Spleen (tissue), 11 donors: ENCODE data around the gene SLC25A38. TPM values are rescaled to one million over a fixed set of nuclear protein-coding genes. Genes with fewer than 3 reads are reported as not detected.

Experiments used
- DNase-seq: peaks from one replicate; pipeline ENCODE4 v3.0.0-alpha.2; 2020
- H3K27ac ChIP-seq, 8 donors: fragments of 200-600 bp; sonication (generic) in 7 of 8; 1 replicate in 4 of 8; 2 replicates in 4 of 8; pipeline versions ENCODE4 v1.5.0 to v1.8.0; 2016 to 2021; ENCODE audit warnings: inconsistent platforms in 4 of 8, mild to moderate bottlenecking in 4 of 8, moderate library complexity in 1 of 8
- H3K27me3 ChIP-seq, 7 donors: fragments of 200-600 bp; sonication (generic) in 6 of 7; replicated peaks in 1 of 7; 1 replicate in 4 of 7; 2 replicates in 3 of 7; pipeline versions ENCODE4 v1.5.0 to v1.8.0; 2016 to 2021; ENCODE audit warnings: inconsistent platforms in 3 of 7, mild to moderate bottlenecking in 1 of 7
- H3K36me3 ChIP-seq, 6 donors: fragments of 200-600 bp; sonication (generic) in 5 of 6; 1 replicate in 4 of 6; 2 replicates in 2 of 6; pipeline versions ENCODE4 v1.5.0 to v1.8.0; 2016 to 2021; ENCODE audit warnings: inconsistent platforms in 2 of 6
- H3K4me1 ChIP-seq, 6 donors: fragments of 200-600 bp; sonication (generic) in 5 of 6; 1 replicate in 3 of 6; 2 replicates in 3 of 6; pipeline versions ENCODE4 v1.5.0 to v1.8.0; 2016 to 2021; ENCODE audit warnings: inconsistent platforms in 3 of 6
- H3K4me3 ChIP-seq, 8 donors: fragments of 200-600 bp; sonication (generic) in 7 of 8; 1 replicate in 4 of 8; 2 replicates in 4 of 8; pipeline versions ENCODE4 v1.5.0 to v1.8.0; 2016 to 2021; ENCODE audit warnings: inconsistent platforms in 4 of 8, mild to moderate bottlenecking in 4 of 8, moderate library complexity in 2 of 8
- H3K9me3 ChIP-seq, 8 donors: fragments of 200-600 bp; sonication (generic) in 7 of 8; 1 replicate in 4 of 8; 2 replicates in 4 of 8; pipeline versions ENCODE4 v1.5.0 to v1.8.0; 2016 to 2021; ENCODE audit warnings: inconsistent platforms in 4 of 8
- POLR2A ChIP-seq, 3 donors: fragments of 450-650 bp; IDR thresholded peaks; one replicate each; pipeline ENCODE4 v1.5.1; 2017; ENCODE audit warnings: antibody characterized with exemption in 3 of 3, mild to moderate bottlenecking in 1 of 3
- POLR2AphosphoS5 ChIP-seq, 3 donors: sonication (generic); formaldehyde crosslinking; IDR thresholded peaks; one replicate each; pipeline ENCODE4 v1.5.1; 2017; ENCODE audit warnings: antibody characterized with exemption in 3 of 3
- WGBS, 5 donors: extraction: QIAGEN DNeasy Blood & Tissue Kit in 3 of 5; methylation state at CpG; one replicate each; pipeline versions ENCODE4 v1.1.5 to v1.1.7; 2013 to 2018; 5-methylcytosine and 5-hydroxymethylcytosine counted together
- intact Hi-C: fragments of 100-400 bp; cut with DNase I; formaldehyde crosslinking; loops from one replicate; pipeline ENCODE4 v1.15.0; 2023; ENCODE audit warnings: low total_unique reads
- polyA plus RNA-seq, 3 donors: library from polyadenylated mRNA; stranded (reverse); fragments of 200-250 nt; gene quantifications; one replicate each; pipeline ENCODE4 v1.2.1, GENCODE V29; 2013
- total RNA-seq, 7 donors: library from RNA; depleted of rRNA in 3 of 7; stranded (reverse); fragments of >200 nt in 3 of 7; fragmentation: NEBNext Ultra II Directional in 4 of 7; extraction: Animal tissue kit (Norgen Biotek cat#: 25700) in 4 of 7; gene quantifications; one replicate each; pipeline versions ENCODE4 v1.1.0 to v1.2.1, GENCODE V29; 2016 to 2021
- TF ChIP-seq, protein P1 (sequence below), 11 experiments: fragments of 200-600 bp in 7 of 11; fragments of 450-650 bp in 4 of 11; sonication (generic) in 4 of 11; IDR thresholded peaks in 8 of 11; conservative IDR thresholded peaks in 3 of 11; 1 replicate in 7 of 11; 2 replicates in 4 of 11; pipeline versions ENCODE4 v1.4.0 to v1.8.0; 2016 to 2021; ENCODE audit warnings: antibody characterized with exemption in 11 of 11, inconsistent platforms in 4 of 11, mild to moderate bottlenecking in 1 of 11
- donor health status: healthy with polysubstance abuse.
- donor health status: DM: no; HTN: no; CAD: no; lungs with moderate emphysema.
- donor health status: DM: no; HTN: no; CAD: no.
- donor health status: Bipolar disorder and iron deficiency.
- donor health status: healthy.
- donor health status: DM: no; HTN: no; CAD: no.
- donor health status: DM: yes; HTN: yes; CAD: no.

The SLC25A38 gene
- total and polyA plus RNA-seq, 10 donors: 23.7 to 38.4 (median 27.1) TPM

GRCh38 chr3:39338201-39338600 is 45.0 kb upstream of the SLC25A38 start:
- intact Hi-C loops: no loop called here
- H3K27ac ChIP-seq: no peak overlapping the region
- DNase-seq: no peak
- no peaks in the 10 kb centered on the region for H3K27me3 ChIP-seq
- no peaks in the 10 kb centered on the region for H3K36me3 ChIP-seq
- H3K4me3 ChIP-seq: no peak overlapping the region
- no peaks in the 10 kb centered on the region for H3K4me1 ChIP-seq
- WGBS, 5 donors: 83 to 97% (median 86%) methylated on average over 1 of the region's 1 CpG
- TF ChIP-seq POLR2A (IDR thresholded peaks at IDR 0.05): no peak
- TF ChIP-seq, protein P1, sequence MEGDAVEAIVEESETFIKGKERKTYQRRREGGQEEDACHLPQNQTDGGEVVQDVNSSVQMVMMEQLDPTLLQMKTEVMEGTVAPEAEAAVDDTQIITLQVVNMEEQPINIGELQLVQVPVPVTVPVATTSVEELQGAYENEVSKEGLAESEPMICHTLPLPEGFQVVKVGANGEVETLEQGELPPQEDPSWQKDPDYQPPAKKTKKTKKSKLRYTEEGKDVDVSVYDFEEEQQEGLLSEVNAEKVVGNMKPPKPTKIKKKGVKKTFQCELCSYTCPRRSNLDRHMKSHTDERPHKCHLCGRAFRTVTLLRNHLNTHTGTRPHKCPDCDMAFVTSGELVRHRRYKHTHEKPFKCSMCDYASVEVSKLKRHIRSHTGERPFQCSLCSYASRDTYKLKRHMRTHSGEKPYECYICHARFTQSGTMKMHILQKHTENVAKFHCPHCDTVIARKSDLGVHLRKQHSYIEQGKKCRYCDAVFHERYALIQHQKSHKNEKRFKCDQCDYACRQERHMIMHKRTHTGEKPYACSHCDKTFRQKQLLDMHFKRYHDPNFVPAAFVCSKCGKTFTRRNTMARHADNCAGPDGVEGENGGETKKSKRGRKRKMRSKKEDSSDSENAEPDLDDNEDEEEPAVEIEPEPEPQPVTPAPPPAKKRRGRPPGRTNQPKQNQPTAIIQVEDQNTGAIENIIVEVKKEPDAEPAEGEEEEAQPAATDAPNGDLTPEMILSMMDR (IDR thresholded peaks at IDR 0.05 in 8 of 11, conservative IDR thresholded peaks at IDR 0.05 in 3 of 11): no peak
- no peak for TF ChIP-seq POLR2AphosphoS5 (IDR thresholded peaks at IDR 0.05)
- no peaks in the 10 kb centered on the region for H3K9me3 ChIP-seq

- 79 to 100% (median 85%) methylated on average over 1 of the region's 1 CpG for WGBS, 5 donors
- no peaks in the 10 kb centered on the region for H3K36me3 ChIP-seq
- no peak for DNase-seq
- intact Hi-C loops: no loop called here
- H3K27ac ChIP-seq: no peak overlapping the region
- TF ChIP-seq POLR2A (IDR thresholded peaks at IDR 0.05) (no peak), POLR2AphosphoS5 (IDR thresholded peaks at IDR 0.05) (no peak)
- TF ChIP-seq, protein P1 (IDR thresholded peaks at IDR 0.05 in 8 of 11, conservative IDR thresholded peaks at IDR 0.05 in 3 of 11): no peak
- H3K27me3 ChIP-seq: no peaks in the 10 kb centered on the region
- no peaks in the 10 kb centered on the region for H3K9me3 ChIP-seq
- no peak overlapping the region for H3K4me3 ChIP-seq
- no peaks in the 10 kb centered on the region for H3K4me1 ChIP-seq
Observed at GRCh38 chr3:39339086-39339485, 44.1 kb upstream of the SLC25A38 start.

DNA sequence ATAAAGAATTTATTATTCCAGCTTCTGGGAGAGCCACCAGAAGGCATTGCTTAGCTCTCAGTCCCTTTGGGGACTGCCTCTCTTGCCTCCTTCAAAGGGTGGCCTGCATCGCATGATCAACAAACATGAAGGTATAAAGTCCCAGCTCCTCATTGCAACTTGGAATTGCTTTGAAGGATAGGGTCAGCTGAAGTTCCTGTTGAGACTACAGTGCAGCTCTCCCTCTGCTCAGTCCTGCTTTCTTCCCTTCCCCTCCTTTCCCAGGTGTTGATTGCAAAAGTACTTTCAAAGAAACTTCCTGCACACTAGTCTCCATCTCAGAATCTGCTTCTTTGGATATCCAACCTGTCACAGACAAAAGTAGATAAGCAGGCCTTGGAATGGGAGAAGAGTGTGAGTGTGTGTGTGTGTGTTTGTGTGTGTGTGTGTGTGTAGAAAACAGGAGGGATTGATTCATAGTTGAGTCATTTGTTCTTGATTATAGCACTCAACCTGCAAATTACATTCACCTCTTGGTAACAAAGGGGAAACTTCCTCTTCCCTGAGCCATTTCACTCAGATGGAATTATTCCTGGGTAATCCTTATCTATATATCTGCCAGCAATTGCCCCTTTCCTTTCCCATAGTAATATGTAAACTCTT is 40.0 kb upstream of the SLC25A38 start:
- no peak for DNase-seq
- no peaks in the 10 kb centered on the region for H3K9me3 ChIP-seq
- no peak overlapping the region for H3K4me3 ChIP-seq
- H3K27me3 ChIP-seq: no peaks in the 10 kb centered on the region
- no peaks in the 10 kb centered on the region for H3K36me3 ChIP-seq
- WGBS, 5 donors: 90 to 100% (median 94%) methylated on average over 1 of the region's 1 CpG
- H3K27ac ChIP-seq: no peak overlapping the region
- intact Hi-C loops: no loop called here
- peaks cover 0 to 5% (median 0%) of the 10 kb centered on the region in 6 donors for H3K4me1 ChIP-seq
- TF ChIP-seq, protein P1 (IDR thresholded peaks at IDR 0.05 in 8 of 11, conservative IDR thresholded peaks at IDR 0.05 in 3 of 11): no peak
- TF ChIP-seq POLR2A (IDR thresholded peaks at IDR 0.05) (no peak), POLR2AphosphoS5 (IDR thresholded peaks at IDR 0.05) (no peak)

DNA sequence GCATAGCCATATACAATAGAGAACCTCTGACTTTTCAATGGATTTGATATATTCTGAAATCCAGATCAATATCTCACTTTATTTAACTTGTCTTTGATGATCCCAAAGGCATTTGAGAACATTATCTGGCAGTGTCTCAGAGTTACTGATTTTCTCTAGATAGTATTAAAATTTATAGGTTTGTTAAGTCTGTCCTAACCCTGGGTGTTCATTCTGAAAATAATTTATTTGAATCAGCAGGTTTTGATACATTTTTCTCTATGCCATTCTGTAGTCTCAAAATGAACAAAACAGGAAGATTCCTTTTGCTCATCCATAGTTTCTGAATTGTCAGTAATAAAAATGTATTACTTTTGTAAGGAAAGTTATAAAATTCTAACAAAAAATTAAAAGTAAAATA is 39.4 kb upstream of the SLC25A38 start:
- TF ChIP-seq POLR2A (IDR thresholded peaks at IDR 0.05) (no peak), POLR2AphosphoS5 (IDR thresholded peaks at IDR 0.05) (no peak)
- TF ChIP-seq, protein P1 (IDR thresholded peaks at IDR 0.05 in 8 of 11, conservative IDR thresholded peaks at IDR 0.05 in 3 of 11): no peak
- no peak overlapping the region for H3K4me3 ChIP-seq
- no peaks in the 10 kb centered on the region for H3K9me3 ChIP-seq
- intact Hi-C loops: no loop called here
- DNase-seq: no peak
- H3K27me3 ChIP-seq: no peaks in the 10 kb centered on the region
- peaks cover 0 to 5% (median 0%) of the 10 kb centered on the region in 6 donors for H3K4me1 ChIP-seq
- no peak overlapping the region for H3K27ac ChIP-seq
- H3K36me3 ChIP-seq: no peaks in the 10 kb centered on the region
